Erythroblast (primary cell): ENCODE results near the gene DPP7.

Experiments
- GATA1 ChIP-seq: IDR thresholded peaks from 2 replicates; pipeline ENCODE4 v1.6.1; 2011; ENCODE audit warnings: low read depth, mild to moderate bottlenecking, control low read depth, low read length, moderate library complexity
- POLR2A ChIP-seq: IDR thresholded peaks from 2 replicates; pipeline ENCODE4 v1.6.1; 2011; ENCODE audit warnings: mild to moderate bottlenecking, low read length

DNA sequence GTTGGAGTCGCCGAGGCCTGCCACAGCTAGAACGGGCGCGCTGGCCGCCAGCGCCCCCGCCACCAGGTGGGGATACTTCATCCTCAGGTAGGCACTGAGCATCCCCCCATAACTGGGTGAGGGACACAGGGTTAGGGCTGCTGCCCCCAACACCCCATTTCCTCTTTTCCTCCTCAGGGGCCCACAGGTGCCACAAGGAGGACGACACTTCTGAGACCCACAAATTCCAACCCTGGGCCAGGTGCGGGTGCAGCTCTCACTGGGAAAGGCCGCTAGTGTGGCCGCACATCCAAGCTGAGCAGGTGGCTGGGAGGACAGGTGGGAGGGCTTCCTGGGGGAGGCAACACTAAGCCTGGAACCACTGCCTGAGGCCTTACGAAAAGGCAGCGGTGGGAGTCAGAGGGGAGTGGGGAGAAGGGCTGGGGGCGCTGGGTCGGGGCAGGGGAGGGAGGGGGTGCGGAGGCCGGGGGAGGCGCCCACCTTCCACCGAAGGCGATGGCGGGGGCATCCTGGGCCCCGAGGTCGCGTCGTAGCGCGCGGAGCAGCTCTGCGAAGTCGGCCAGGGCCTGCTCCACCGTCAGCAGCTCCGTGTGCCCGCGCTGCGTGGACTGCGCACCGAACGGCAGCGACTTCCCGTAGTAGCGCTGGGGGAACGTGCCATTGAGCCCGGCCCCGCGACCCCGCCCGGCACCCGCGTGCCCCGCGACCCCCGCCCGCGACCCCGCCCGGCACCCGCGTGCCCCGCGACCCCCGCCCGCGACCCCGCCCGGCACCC lies 961 bp downstream of the DPP7 start:
- TF ChIP-seq POLR2A (no peak), GATA1 (no peak)
